Measurements from ENCODE around the gene NELFE.
"Not testable (repeated sequence)": the region's sequence is repeated elsewhere in the genome, so short reads cannot be mapped to it uniquely, and the experiment has no call there.

DNA sequence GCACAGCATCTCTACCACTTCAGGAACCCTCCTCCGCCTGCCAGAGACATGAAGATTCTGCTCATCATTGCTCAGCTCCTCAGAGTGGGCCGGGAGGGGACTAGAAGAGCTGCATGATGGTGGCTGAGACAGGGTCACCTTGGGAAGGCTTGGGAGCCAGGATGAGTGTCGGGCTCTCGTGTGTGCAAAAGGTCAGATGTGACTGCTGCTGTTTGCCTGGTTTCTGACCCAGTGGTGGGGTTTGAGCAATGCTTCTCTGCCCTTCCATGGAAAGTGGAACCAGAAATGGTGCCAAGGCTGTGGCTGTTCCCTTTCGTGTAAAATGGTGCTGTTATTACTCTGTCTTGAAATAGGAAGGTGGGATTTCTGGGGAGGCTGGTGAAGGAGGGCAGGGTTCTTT is 22.2 kb upstream of the NELFE start:
- TF ChIP-seq, protein P1, sequence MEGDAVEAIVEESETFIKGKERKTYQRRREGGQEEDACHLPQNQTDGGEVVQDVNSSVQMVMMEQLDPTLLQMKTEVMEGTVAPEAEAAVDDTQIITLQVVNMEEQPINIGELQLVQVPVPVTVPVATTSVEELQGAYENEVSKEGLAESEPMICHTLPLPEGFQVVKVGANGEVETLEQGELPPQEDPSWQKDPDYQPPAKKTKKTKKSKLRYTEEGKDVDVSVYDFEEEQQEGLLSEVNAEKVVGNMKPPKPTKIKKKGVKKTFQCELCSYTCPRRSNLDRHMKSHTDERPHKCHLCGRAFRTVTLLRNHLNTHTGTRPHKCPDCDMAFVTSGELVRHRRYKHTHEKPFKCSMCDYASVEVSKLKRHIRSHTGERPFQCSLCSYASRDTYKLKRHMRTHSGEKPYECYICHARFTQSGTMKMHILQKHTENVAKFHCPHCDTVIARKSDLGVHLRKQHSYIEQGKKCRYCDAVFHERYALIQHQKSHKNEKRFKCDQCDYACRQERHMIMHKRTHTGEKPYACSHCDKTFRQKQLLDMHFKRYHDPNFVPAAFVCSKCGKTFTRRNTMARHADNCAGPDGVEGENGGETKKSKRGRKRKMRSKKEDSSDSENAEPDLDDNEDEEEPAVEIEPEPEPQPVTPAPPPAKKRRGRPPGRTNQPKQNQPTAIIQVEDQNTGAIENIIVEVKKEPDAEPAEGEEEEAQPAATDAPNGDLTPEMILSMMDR (conservative IDR thresholded peaks at IDR 0.05), result not testable (repeated sequence)
- TF ChIP-seq EZH2 (IDR thresholded peaks at IDR 0.05; ENCODE audit: low read depth), result not testable (repeated sequence)

Data from PC-9 (cell line).